Spleen (tissue), 11 donors: ENCODE results near the gene SIGLEC8. TPM values are rescaled to one million over a fixed set of nuclear protein-coding genes. Genes with fewer than 3 reads are reported as not detected.
A peak's percentile ranks its signal among the peaks of the same experiment; 100 is the strongest.
"Not testable (repeated sequence)": the region's sequence is repeated elsewhere in the genome, so short reads cannot be mapped to it uniquely, and the experiment has no call there.

Source experiments
- DNase-seq: peaks from one replicate; pipeline ENCODE4 v3.0.0-alpha.2; 2020
- H3K27ac ChIP-seq, 8 donors: fragments of 200-600 bp; sonication (generic) in 7 of 8; 1 replicate in 4 of 8; 2 replicates in 4 of 8; pipeline versions ENCODE4 v1.5.0 to v1.8.0; 2016 to 2021; ENCODE audit warnings: inconsistent platforms in 4 of 8, mild to moderate bottlenecking in 4 of 8, moderate library complexity in 1 of 8
- H3K27me3 ChIP-seq, 7 donors: fragments of 200-600 bp; sonication (generic) in 6 of 7; replicated peaks in 1 of 7; 1 replicate in 4 of 7; 2 replicates in 3 of 7; pipeline versions ENCODE4 v1.5.0 to v1.8.0; 2016 to 2021; ENCODE audit warnings: inconsistent platforms in 3 of 7, mild to moderate bottlenecking in 1 of 7
- H3K36me3 ChIP-seq, 6 donors: fragments of 200-600 bp; sonication (generic) in 5 of 6; 1 replicate in 4 of 6; 2 replicates in 2 of 6; pipeline versions ENCODE4 v1.5.0 to v1.8.0; 2016 to 2021; ENCODE audit warnings: inconsistent platforms in 2 of 6
- H3K4me1 ChIP-seq, 6 donors: fragments of 200-600 bp; sonication (generic) in 5 of 6; 1 replicate in 3 of 6; 2 replicates in 3 of 6; pipeline versions ENCODE4 v1.5.0 to v1.8.0; 2016 to 2021; ENCODE audit warnings: inconsistent platforms in 3 of 6
- H3K4me3 ChIP-seq, 8 donors: fragments of 200-600 bp; sonication (generic) in 7 of 8; 1 replicate in 4 of 8; 2 replicates in 4 of 8; pipeline versions ENCODE4 v1.5.0 to v1.8.0; 2016 to 2021; ENCODE audit warnings: inconsistent platforms in 4 of 8, mild to moderate bottlenecking in 4 of 8, moderate library complexity in 2 of 8
- H3K9me3 ChIP-seq, 8 donors: fragments of 200-600 bp; sonication (generic) in 7 of 8; 1 replicate in 4 of 8; 2 replicates in 4 of 8; pipeline versions ENCODE4 v1.5.0 to v1.8.0; 2016 to 2021; ENCODE audit warnings: inconsistent platforms in 4 of 8
- CTCF ChIP-seq, 11 experiments: fragments of 200-600 bp in 7 of 11; fragments of 450-650 bp in 4 of 11; sonication (generic) in 4 of 11; IDR thresholded peaks in 8 of 11; conservative IDR thresholded peaks in 3 of 11; 1 replicate in 7 of 11; 2 replicates in 4 of 11; pipeline versions ENCODE4 v1.4.0 to v1.8.0; 2016 to 2021; ENCODE audit warnings: antibody characterized with exemption in 11 of 11, inconsistent platforms in 4 of 11, mild to moderate bottlenecking in 1 of 11
- POLR2A ChIP-seq, 3 donors: fragments of 450-650 bp; IDR thresholded peaks; one replicate each; pipeline ENCODE4 v1.5.1; 2017; ENCODE audit warnings: antibody characterized with exemption in 3 of 3, mild to moderate bottlenecking in 1 of 3
- POLR2AphosphoS5 ChIP-seq, 3 donors: sonication (generic); formaldehyde crosslinking; IDR thresholded peaks; one replicate each; pipeline ENCODE4 v1.5.1; 2017; ENCODE audit warnings: antibody characterized with exemption in 3 of 3
- WGBS, 5 donors: extraction: QIAGEN DNeasy Blood & Tissue Kit in 3 of 5; methylation state at CpG; one replicate each; pipeline versions ENCODE4 v1.1.5 to v1.1.7; 2013 to 2018; 5-methylcytosine and 5-hydroxymethylcytosine counted together
- intact Hi-C: fragments of 100-400 bp; cut with DNase I; formaldehyde crosslinking; loops from one replicate; pipeline ENCODE4 v1.15.0; 2023; ENCODE audit warnings: low total_unique reads
- polyA plus RNA-seq, 3 donors: library from polyadenylated mRNA; stranded (reverse); fragments of 200-250 nt; gene quantifications; one replicate each; pipeline ENCODE4 v1.2.1, GENCODE V29; 2013
- total RNA-seq, 7 donors: library from RNA; depleted of rRNA in 3 of 7; stranded (reverse); fragments of >200 nt in 3 of 7; fragmentation: NEBNext Ultra II Directional in 4 of 7; extraction: Animal tissue kit (Norgen Biotek cat#: 25700) in 4 of 7; gene quantifications; one replicate each; pipeline versions ENCODE4 v1.1.0 to v1.2.1, GENCODE V29; 2016 to 2021
- donor health status: healthy with polysubstance abuse.
- donor health status: DM: no; HTN: no; CAD: no; lungs with moderate emphysema.
- donor health status: DM: no; HTN: no; CAD: no.
- donor health status: Bipolar disorder and iron deficiency.
- donor health status: healthy.
- donor health status: DM: no; HTN: no; CAD: no.
- donor health status: DM: yes; HTN: yes; CAD: no.

Gene SIGLEC8
- total and polyA plus RNA-seq, 10 donors = 1.1 to 39.3 (median 6.2) TPM

- Histone ChIP-seq H3K9me3 (no peaks in the 10 kb centered on the region), H3K4me3 (peak within 1 kb of the TSS; percentile 6 to 74 (median 40)), H3K27me3 (peaks cover 0 to 26% (median 9%) of the 10 kb centered on the region in 7 donors), H3K27ac (peak within 1 kb of the TSS; percentile 63 to 95 (median 83)), H3K36me3 (peaks cover 0 to 38% (median 0%) of the 10 kb centered on the region in 6 donors), H3K4me1 (peaks cover 3 to 78% (median 39%) of the 10 kb centered on the region in 6 donors)
- intact Hi-C loops = loop anchor here (10.0 kb wide), 1 partner anchor 238 kb away; no protein-coding TSS in a partner anchor
- 7 to 30% (median 24%) methylated on average over 7 to 21 of the region's 21 CpGs for WGBS, 5 donors
- peak in 1 of 11 experiments; percentile 18 for TF ChIP-seq CTCF (IDR thresholded peaks at IDR 0.05 in 8 of 11, conservative IDR thresholded peaks at IDR 0.05 in 3 of 11)
- peak; percentile 81 to 91 (median 87) for TF ChIP-seq POLR2AphosphoS5 (IDR thresholded peaks at IDR 0.05)
- peak in 1 of 3 donors; percentile 41 for TF ChIP-seq POLR2A (IDR thresholded peaks at IDR 0.05)
- DNase-seq = peak; percentile 95
Observed at GRCh38 chr19:51417107-51417809, 41.0 kb downstream of the SIGLEC8 start, which contains the start of gene SIGLEC10. TSS of gene SIGLEC10 (minus strand) at chr19:51417642. CDS start at chr19:51417581, 61 bp downstream.

GRCh38 chr19:51416422-51416821 lies 41.8 kb downstream of the SIGLEC8 start:
- Histone ChIP-seq H3K36me3 (peaks cover 0 to 46% (median 0%) of the 10 kb centered on the region in 6 donors), H3K27ac (peak overlapping the region in 7 of 8 donors; percentile 63 to 95 (median 87)), H3K4me3 (peak overlapping the region in 7 of 8 donors; percentile 15 to 74 (median 42)), H3K27me3 (peaks cover 0 to 18% (median 5%) of the 10 kb centered on the region in 7 donors), H3K4me1 (peaks cover 0 to 71% (median 33%) of the 10 kb centered on the region in 6 donors)
- DNase-seq, H3K9me3 ChIP-seq: not testable (repeated sequence)
- intact Hi-C loops = loop anchor here (10.0 kb wide), 1 partner anchor 238 kb away; no protein-coding TSS in a partner anchor
- WGBS, 5 donors = 69 to 87% (median 79%) methylated on average over 8 to 15 of the region's 15 CpGs

- Histone ChIP-seq H3K9me3 (no peaks in the 10 kb centered on the region), H3K4me3 (no peak overlapping the region), H3K36me3 (peaks cover 0 to 58% (median 2%) of the 10 kb centered on the region in 6 donors), H3K27ac (no peak overlapping the region), H3K4me1 (peaks cover 0 to 68% (median 28%) of the 10 kb centered on the region in 6 donors), H3K27me3 (peaks cover 0 to 11% (median 0%) of the 10 kb centered on the region in 7 donors)
- TF ChIP-seq POLR2AphosphoS5 (IDR thresholded peaks at IDR 0.05) (no peak), POLR2A (IDR thresholded peaks at IDR 0.05) (no peak), CTCF (IDR thresholded peaks at IDR 0.05 in 8 of 11, conservative IDR thresholded peaks at IDR 0.05 in 3 of 11) (no peak)
- intact Hi-C loops = loop anchor here (10.0 kb wide), 1 partner anchor 240 kb away; no protein-coding TSS in a partner anchor
- DNase-seq = no peak
- WGBS, 5 donors = 87 to 95% (median 91%) methylated on average over 12 of the region's 12 CpGs
Observed at GRCh38 chr19:51415187-51415586, 43.1 kb downstream of the SIGLEC8 start.

- TF ChIP-seq POLR2A (IDR thresholded peaks at IDR 0.05) (no peak), CTCF (IDR thresholded peaks at IDR 0.05 in 8 of 11, conservative IDR thresholded peaks at IDR 0.05 in 3 of 11) (no peak), POLR2AphosphoS5 (IDR thresholded peaks at IDR 0.05) (no peak)
- WGBS, 5 donors = 91 to 95% (median 92%) methylated on average over 15 of the region's 15 CpGs
- H3K4me3 ChIP-seq = no peak overlapping the region
- peaks cover 3 to 70% (median 33%) of the 10 kb centered on the region in 6 donors for H3K4me1 ChIP-seq
- H3K9me3 ChIP-seq = no peaks in the 10 kb centered on the region
- intact Hi-C loops = loop anchor here (10.0 kb wide), 1 partner anchor 244 kb away; no protein-coding TSS in a partner anchor
- H3K27me3 ChIP-seq = peaks cover 0 to 8% (median 0%) of the 10 kb centered on the region in 7 donors
- H3K36me3 ChIP-seq = peaks cover 0 to 58% (median 2%) of the 10 kb centered on the region in 6 donors
- DNase-seq = no peak
- no peak overlapping the region for H3K27ac ChIP-seq
Observed at GRCh38 chr19:51410950-51411748, 47.1 kb downstream of the SIGLEC8 start.
